MM.1S (cell line): ENCODE data around the gene PEX14.

Experiments
- DNase-seq: peaks from one replicate; pipeline ENCODE4 v3.0.0-alpha.2; 2015
- H2AFZ ChIP-seq: fragments of 300-600 bp; sonication (generic); 2 replicates; pipeline ENCODE4 v1.6.0; 2016; ENCODE audit warnings: antibody characterized with exemption, low read length
- H3F3A ChIP-seq: fragments of 300-600 bp; sonication (generic); 2 replicates; pipeline ENCODE4 v1.6.1; 2016; ENCODE audit warnings: mild to moderate bottlenecking, antibody characterized with exemption, low read length, moderate library complexity, mixed read lengths; ENCODE audit not compliant: insufficient read depth
- H3K27ac ChIP-seq: fragments of 300-600 bp; sonication (generic); 2 replicates; pipeline ENCODE4 v1.5.1; 2016; ENCODE audit warnings: mild to moderate bottlenecking, low read length
- H3K27me3 ChIP-seq: fragments of 300-600 bp; sonication (generic); replicated peaks from 2 replicates; pipeline ENCODE4 v1.6.0; 2016; ENCODE audit warnings: low read length; ENCODE audit not compliant: insufficient read depth
- H3K36me3 ChIP-seq: fragments of 300-600 bp; sonication (generic); replicated peaks from 2 replicates; pipeline ENCODE4 v1.6.1; 2016; ENCODE audit warnings: mild to moderate bottlenecking, low read length, mixed read lengths; ENCODE audit not compliant: insufficient read depth
- H3K4me1 ChIP-seq: fragments of 300-600 bp; sonication (generic); 2 replicates; pipeline ENCODE4 v1.6.1; 2016; ENCODE audit warnings: low read length, mixed read lengths
- H3K4me2 ChIP-seq: fragments of 300-600 bp; sonication (generic); 2 replicates; pipeline ENCODE4 v1.6.0; 2016; ENCODE audit warnings: low read depth, low read length
- H3K4me3 ChIP-seq: fragments of 300-600 bp; sonication (generic); 2 replicates; pipeline ENCODE4 v1.5.1; 2016; ENCODE audit warnings: low read length, mixed read lengths
- H3K79me2 ChIP-seq: fragments of 300-600 bp; sonication (generic); 2 replicates; pipeline ENCODE4 v1.6.1; 2016; ENCODE audit warnings: mixed run types, low read length, mixed read lengths
- H3K9ac ChIP-seq: fragments of 300-600 bp; sonication (generic); 2 replicates; pipeline ENCODE4 v1.6.1; 2016; ENCODE audit warnings: low read length, mixed read lengths
- H3K9me2 ChIP-seq: fragments of 300-600 bp; sonication (generic); replicated peaks from 2 replicates; pipeline ENCODE4 v1.6.1; 2016; ENCODE audit warnings: mild to moderate bottlenecking, low read length, mixed read lengths; ENCODE audit not compliant: insufficient read depth
- H3K9me3 ChIP-seq: fragments of 300-600 bp; sonication (generic); replicated peaks from 2 replicates; pipeline ENCODE4 v1.6.1; 2016; ENCODE audit warnings: mild to moderate bottlenecking, low read length, mixed read lengths; ENCODE audit not compliant: insufficient read depth
- H4K20me1 ChIP-seq: fragments of 300-600 bp; sonication (generic); 2 replicates; pipeline ENCODE4 v1.6.1; 2016; ENCODE audit warnings: mild to moderate bottlenecking, low read length, moderate library complexity, mixed read lengths; ENCODE audit not compliant: insufficient read depth
- CTCF ChIP-seq: fragments of 300-600 bp; sonication (generic); IDR thresholded peaks from 2 replicates; pipeline ENCODE4 v1.5.1; 2016; ENCODE audit warnings: antibody characterized with exemption, low read length, mixed read lengths
- EZH2 ChIP-seq: fragments of 300-600 bp; sonication (generic); optimal IDR thresholded peaks from 2 replicates; pipeline ENCODE3; 2017; ENCODE audit warnings: low read depth, mild to moderate bottlenecking, antibody characterized with exemption, low read length, mixed read lengths
- EZH2phosphoT487 ChIP-seq: fragments of 300-600 bp; sonication (generic); IDR thresholded peaks from 2 replicates; pipeline ENCODE4 v1.6.1; 2018; ENCODE audit warnings: antibody characterized with exemption, low read length

Gene PEX14

GRCh38 chr1:10440794-10441193, 34.0 kb upstream of the PEX14 start:
- no peaks in the 10 kb centered on the region for H3K9me2 ChIP-seq
- H3K4me1 ChIP-seq: peaks cover 6% of the 10 kb centered on the region
- DNase-seq: no peak
- no peaks in the 10 kb centered on the region for H3K9me3 ChIP-seq
- no peak overlapping the region for H2AFZ ChIP-seq
- H3F3A ChIP-seq: peaks cover 11% of the 10 kb centered on the region
- no peak overlapping the region for H3K27ac ChIP-seq
- H3K4me3 ChIP-seq: no peak overlapping the region
- no peaks in the 10 kb centered on the region for H3K36me3 ChIP-seq
- no peaks in the 10 kb centered on the region for H3K79me2 ChIP-seq
- TF ChIP-seq EZH2 (no peak), EZH2phosphoT487 (no peak), CTCF (no peak)
- H3K9ac ChIP-seq: no peak overlapping the region
- no peaks in the 10 kb centered on the region for H4K20me1 ChIP-seq
- no peak overlapping the region for H3K4me2 ChIP-seq
- H3K27me3 ChIP-seq: no peaks in the 10 kb centered on the region

- Histone ChIP-seq H3K27ac (peak overlapping the region; percentile 66), H3K4me2 (peak overlapping the region; percentile 47), H3K9me3 (no peaks in the 10 kb centered on the region), H3K36me3 (no peaks in the 10 kb centered on the region), H4K20me1 (no peaks in the 10 kb centered on the region), H3K27me3 (no peaks in the 10 kb centered on the region), H3K9me2 (no peaks in the 10 kb centered on the region), H2AFZ (peak overlapping the region; percentile 79), H3K4me1 (peaks cover 6% of the 10 kb centered on the region), H3K9ac (no peak overlapping the region; the same call in 1 of the 2 replicates), H3F3A (peaks cover 11% of the 10 kb centered on the region), H3K79me2 (no peaks in the 10 kb centered on the region), H3K4me3 (peak overlapping the region; percentile 10; the same call in 1 of the 2 replicates)
- DNase-seq: no peak
- TF ChIP-seq EZH2phosphoT487 (no peak), EZH2 (no peak), CTCF (no peak)
Measured at GRCh38 chr1:10444248-10444647, 30.5 kb upstream of the PEX14 start.

GRCh38 chr1:10444795-10445397, 29.9 kb upstream of the PEX14 start:
- Histone ChIP-seq H3K4me3 (peak overlapping the region; percentile 10; the same call in 1 of the 2 replicates), H3K9me3 (no peaks in the 10 kb centered on the region), H3K9ac (peak overlapping the region; percentile 24; the same call in 1 of the 2 replicates), H3K27me3 (no peaks in the 10 kb centered on the region), H3K9me2 (no peaks in the 10 kb centered on the region), H3K4me2 (peak overlapping the region; percentile 47), H3K27ac (peak overlapping the region; percentile 66), H3K4me1 (peaks cover 6% of the 10 kb centered on the region), H4K20me1 (no peaks in the 10 kb centered on the region), H3F3A (peaks cover 11% of the 10 kb centered on the region), H2AFZ (peak overlapping the region; percentile 79), H3K36me3 (no peaks in the 10 kb centered on the region), H3K79me2 (no peaks in the 10 kb centered on the region)
- peak; percentile 85 for DNase-seq
- no peak for TF ChIP-seq CTCF
- no peak for TF ChIP-seq EZH2phosphoT487
- TF ChIP-seq EZH2: no peak
